Stomach smooth muscle (tissue), 2 donors: ENCODE results near the gene TSPAN13.

Experiments
- H3K27ac ChIP-seq: one replicate; pipeline ENCODE4 v1.7.0; 2013; ENCODE audit warnings: mild to moderate bottlenecking, low read length, inconsistent platforms
- H3K27me3 ChIP-seq, 2 donors: one replicate each; pipeline ENCODE4 v1.7.0; 2013; ENCODE audit warnings: low read length in 2 of 2; ENCODE audit not compliant: insufficient read depth in 2 of 2, control insufficient read depth in 1 of 2
- H3K36me3 ChIP-seq, 2 donors: one replicate each; pipeline ENCODE4 v1.7.0; 2013; ENCODE audit warnings: low read length in 2 of 2; ENCODE audit not compliant: control insufficient read depth in 2 of 2, insufficient read depth in 2 of 2
- H3K4me1 ChIP-seq: one replicate; pipeline ENCODE4 v1.7.0; 2013; ENCODE audit warnings: low read length; ENCODE audit not compliant: control insufficient read depth, insufficient read depth
- H3K4me3 ChIP-seq, 2 donors: one replicate each; pipeline ENCODE4 v1.7.0; 2013; ENCODE audit warnings: low read length in 2 of 2
- H3K9ac ChIP-seq, 2 donors: one replicate each; pipeline ENCODE4 v1.7.0; 2013; ENCODE audit warnings: low read length in 2 of 2, mild to moderate bottlenecking in 1 of 2
- H3K9me3 ChIP-seq, 2 donors: one replicate each; pipeline ENCODE4 v1.7.0; 2013; ENCODE audit warnings: low read length in 2 of 2; ENCODE audit not compliant: control insufficient read depth in 2 of 2
- donor health status: healthy.
- donor health status: Pancreatic carcinoma.

TSPAN13 gene

GRCh38 chr7:16774986-16775385 is 21.4 kb downstream of the TSPAN13 start:
- Histone ChIP-seq H3K9me3 (no peaks in the 10 kb centered on the region), H3K27me3 (no peaks in the 10 kb centered on the region)

GRCh38 chr7:16776053-16776452 is 22.5 kb downstream of the TSPAN13 start:
- H3K36me3 ChIP-seq = no peaks in the 10 kb centered on the region
- no peak overlapping the region for H3K9ac ChIP-seq
- no peaks in the 10 kb centered on the region for H3K9me3 ChIP-seq
- H3K4me3 ChIP-seq = no peak overlapping the region
- no peak overlapping the region for H3K27ac ChIP-seq
- H3K27me3 ChIP-seq = no peaks in the 10 kb centered on the region
- no peaks in the 10 kb centered on the region for H3K4me1 ChIP-seq

More at GRCh38 chr7:16774986-16775385, 21.4 kb downstream of the TSPAN13 start:
- no peak overlapping the region for H3K27ac ChIP-seq
- no peaks in the 10 kb centered on the region for H3K36me3 ChIP-seq
- H3K4me1 ChIP-seq = no peaks in the 10 kb centered on the region
- H3K4me3 ChIP-seq = no peak overlapping the region
- no peak overlapping the region for H3K9ac ChIP-seq

GRCh38 chr7:16778476-16778875 is 24.9 kb downstream of the TSPAN13 start:
- Histone ChIP-seq H3K4me1 (no peaks in the 10 kb centered on the region), H3K9ac (no peak overlapping the region), H3K27ac (no peak overlapping the region), H3K9me3 (no peaks in the 10 kb centered on the region), H3K4me3 (no peak overlapping the region), H3K27me3 (no peaks in the 10 kb centered on the region), H3K36me3 (no peaks in the 10 kb centered on the region)

- H3K4me3 ChIP-seq = no peak overlapping the region
- no peaks in the 10 kb centered on the region for H3K4me1 ChIP-seq
These were observed 25.5 kb downstream of the TSPAN13 start for GRCh38 chr7:16779051-16779450.

DNA sequence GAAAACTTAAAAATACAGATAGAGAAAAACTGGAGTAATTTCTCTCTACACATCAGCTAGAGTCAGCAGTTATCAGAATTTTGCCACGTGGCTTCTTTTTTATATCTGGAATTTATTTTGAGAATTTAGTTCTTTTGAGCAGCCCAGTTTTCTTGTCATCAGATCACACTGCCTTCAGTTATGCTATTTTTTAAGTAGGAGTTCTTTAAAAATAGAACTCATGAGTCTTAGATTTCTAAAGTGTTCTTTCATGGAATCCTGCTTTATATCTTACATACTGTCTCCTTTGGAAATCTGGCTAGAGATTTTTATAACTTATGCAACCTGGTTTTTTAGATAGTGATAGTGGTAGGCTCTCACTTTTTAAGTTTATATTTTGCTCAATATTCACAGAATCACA is 27.0 kb downstream of the TSPAN13 start:
- Histone ChIP-seq H3K9me3 (no peaks in the 10 kb centered on the region), H3K4me1 (no peaks in the 10 kb centered on the region), H3K36me3 (no peaks in the 10 kb centered on the region), H3K4me3 (no peak overlapping the region), H3K27me3 (no peaks in the 10 kb centered on the region), H3K9ac (no peak overlapping the region), H3K27ac (no peak overlapping the region)

More at GRCh38 chr7:16779051-16779450, 25.5 kb downstream of the TSPAN13 start:
- no peak overlapping the region for H3K27ac ChIP-seq
- H3K9ac ChIP-seq = no peak overlapping the region
- no peaks in the 10 kb centered on the region for H3K27me3 ChIP-seq
- H3K9me3 ChIP-seq = no peaks in the 10 kb centered on the region
- H3K36me3 ChIP-seq = no peaks in the 10 kb centered on the region

DNA sequence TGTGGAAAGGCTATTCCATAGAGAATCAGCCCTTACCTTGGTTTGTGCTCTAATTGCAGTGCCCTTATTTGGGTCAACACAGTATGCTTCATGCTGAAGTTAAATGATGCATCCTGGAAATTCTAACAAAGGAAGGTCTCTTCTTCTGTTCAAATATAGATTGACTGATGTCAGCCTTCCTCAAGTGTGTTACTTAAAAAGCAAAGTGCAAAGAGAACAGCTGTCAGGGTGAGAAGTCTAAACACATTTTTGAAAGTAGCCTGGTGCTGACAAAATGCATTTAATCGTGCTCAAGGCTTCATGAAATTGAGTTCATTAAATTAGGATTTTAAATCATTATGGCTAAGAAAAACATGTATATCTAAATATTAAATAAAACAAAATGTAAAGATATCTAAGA is 31.8 kb downstream of the TSPAN13 start:
- Histone ChIP-seq H3K36me3 (no peaks in the 10 kb centered on the region), H3K9ac (no peak overlapping the region), H3K9me3 (no peaks in the 10 kb centered on the region), H3K27me3 (no peaks in the 10 kb centered on the region), H3K4me1 (no peaks in the 10 kb centered on the region), H3K27ac (no peak overlapping the region), H3K4me3 (no peak overlapping the region)

DNA sequence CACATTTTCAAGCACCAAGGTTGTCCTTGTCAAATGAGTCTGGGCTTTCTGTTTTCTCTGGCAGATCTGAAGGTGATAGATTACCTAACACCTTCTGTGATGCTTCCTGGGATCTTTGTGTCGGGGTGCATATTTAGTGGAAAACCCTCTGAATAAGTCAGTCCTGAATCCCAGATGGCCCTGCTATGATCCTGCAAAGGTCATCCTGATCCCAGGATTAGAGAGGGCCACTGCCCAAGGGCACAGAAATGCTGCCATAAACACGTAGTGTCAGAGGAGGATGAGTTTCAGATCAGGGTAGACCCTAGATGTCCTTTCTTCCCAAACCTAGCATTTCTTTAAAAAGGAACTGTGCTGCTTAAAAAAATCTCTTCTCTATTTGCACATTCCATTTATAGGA is 32.3 kb downstream of the TSPAN13 start:
- H3K27ac ChIP-seq = no peak overlapping the region
- H3K4me3 ChIP-seq = no peak overlapping the region
- H3K36me3 ChIP-seq = no peaks in the 10 kb centered on the region

GRCh38 chr7:16786257-16786656 is 32.7 kb downstream of the TSPAN13 start:
- no peak overlapping the region for H3K9ac ChIP-seq
- no peaks in the 10 kb centered on the region for H3K27me3 ChIP-seq
- H3K4me3 ChIP-seq = no peak overlapping the region
- H3K27ac ChIP-seq = no peak overlapping the region
- no peaks in the 10 kb centered on the region for H3K36me3 ChIP-seq
- H3K4me1 ChIP-seq = no peaks in the 10 kb centered on the region
- H3K9me3 ChIP-seq = no peaks in the 10 kb centered on the region

More for the DNA sequence above, 32.3 kb downstream of the TSPAN13 start:
- Histone ChIP-seq H3K9ac (no peak overlapping the region), H3K4me1 (no peaks in the 10 kb centered on the region), H3K27me3 (no peaks in the 10 kb centered on the region), H3K9me3 (no peaks in the 10 kb centered on the region)

DNA sequence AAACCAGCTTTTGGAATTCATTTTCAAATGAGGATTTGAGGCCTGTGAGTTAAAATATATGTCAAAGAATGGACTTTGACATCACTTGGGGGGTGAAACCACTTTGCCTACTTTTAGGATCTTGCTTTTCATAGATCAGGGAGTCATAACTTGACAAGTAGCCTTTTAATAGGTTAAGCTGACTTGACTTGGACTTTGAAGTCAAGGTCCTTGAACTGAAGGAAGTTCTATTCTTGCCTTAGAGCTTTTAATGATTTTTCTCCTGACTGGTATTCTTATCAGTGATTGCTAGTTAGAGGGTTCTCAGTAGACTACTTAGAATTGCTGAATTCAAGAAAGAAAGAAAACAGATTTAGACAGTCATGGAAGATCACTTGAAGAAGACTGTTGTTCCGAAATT is 33.6 kb downstream of the TSPAN13 start:
- Histone ChIP-seq H3K9me3 (no peaks in the 10 kb centered on the region), H3K27ac (no peak overlapping the region), H3K27me3 (no peaks in the 10 kb centered on the region), H3K9ac (no peak overlapping the region), H3K4me1 (no peaks in the 10 kb centered on the region), H3K36me3 (no peaks in the 10 kb centered on the region), H3K4me3 (no peak overlapping the region)

DNA sequence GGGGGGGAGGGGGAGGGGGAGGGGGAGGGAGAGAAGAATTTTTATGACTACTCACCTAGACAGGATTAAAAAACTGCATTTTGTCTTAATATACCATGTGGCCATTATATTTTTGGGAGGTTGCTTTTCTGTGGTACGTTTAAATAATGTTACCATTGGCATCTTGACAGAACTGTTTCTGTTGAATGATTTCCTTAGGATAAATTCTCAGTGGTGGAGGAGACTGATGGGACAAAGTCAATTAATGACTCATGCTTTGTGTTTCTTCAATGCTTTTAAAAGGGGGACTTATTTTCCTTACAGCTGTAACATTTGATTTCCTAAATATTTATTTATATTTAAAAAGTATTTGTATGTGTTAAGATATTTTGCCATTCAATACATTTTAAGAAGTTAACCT is 37.5 kb downstream of the TSPAN13 start:
- Histone ChIP-seq H3K4me1 (no peaks in the 10 kb centered on the region), H3K9ac (no peak overlapping the region), H3K27me3 (no peaks in the 10 kb centered on the region), H3K4me3 (no peak overlapping the region), H3K9me3 (no peaks in the 10 kb centered on the region), H3K36me3 (no peaks in the 10 kb centered on the region), H3K27ac (no peak overlapping the region)

- no peak overlapping the region for H3K27ac ChIP-seq
- H3K36me3 ChIP-seq = no peaks in the 10 kb centered on the region
- H3K9me3 ChIP-seq = no peaks in the 10 kb centered on the region
- no peak overlapping the region for H3K9ac ChIP-seq
- H3K4me3 ChIP-seq = no peak overlapping the region
- no peaks in the 10 kb centered on the region for H3K4me1 ChIP-seq
- no peaks in the 10 kb centered on the region for H3K27me3 ChIP-seq
These were observed 38.5 kb downstream of the TSPAN13 start for GRCh38 chr7:16791905-16792698.
